ENCODE results near the gene STBD1. TPM values are rescaled to one million over a fixed set of nuclear protein-coding genes. Genes with fewer than 3 reads are reported as not detected.
"Not testable (repeated sequence)": the region's sequence is repeated elsewhere in the genome, so short reads cannot be mapped to it uniquely, and the experiment has no call there.

Gene STBD1
- total RNA-seq, 1 donor from 2014 or later: 12.4 TPM

DNA sequence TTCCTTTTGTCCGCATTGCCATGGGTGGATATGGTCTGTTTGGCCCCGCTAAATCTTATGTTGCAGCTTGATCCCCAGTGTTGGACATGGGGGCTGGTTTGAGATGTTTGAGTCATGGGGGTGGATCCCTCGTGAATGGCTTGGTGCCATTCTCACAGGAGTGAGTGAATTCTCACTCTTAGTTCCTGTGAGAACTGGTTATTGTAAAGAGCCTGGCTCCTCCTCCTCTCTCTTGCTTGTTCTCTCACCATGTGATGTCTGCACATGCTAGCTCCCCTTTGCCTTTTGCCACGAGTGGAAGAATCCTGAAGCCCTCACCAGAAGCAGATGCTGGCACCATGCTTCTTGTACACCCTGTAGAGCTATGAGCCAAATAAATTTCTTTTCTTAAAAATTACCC is 22.6 kb upstream of the STBD1 start:
- no peak for DNase-seq

DNA sequence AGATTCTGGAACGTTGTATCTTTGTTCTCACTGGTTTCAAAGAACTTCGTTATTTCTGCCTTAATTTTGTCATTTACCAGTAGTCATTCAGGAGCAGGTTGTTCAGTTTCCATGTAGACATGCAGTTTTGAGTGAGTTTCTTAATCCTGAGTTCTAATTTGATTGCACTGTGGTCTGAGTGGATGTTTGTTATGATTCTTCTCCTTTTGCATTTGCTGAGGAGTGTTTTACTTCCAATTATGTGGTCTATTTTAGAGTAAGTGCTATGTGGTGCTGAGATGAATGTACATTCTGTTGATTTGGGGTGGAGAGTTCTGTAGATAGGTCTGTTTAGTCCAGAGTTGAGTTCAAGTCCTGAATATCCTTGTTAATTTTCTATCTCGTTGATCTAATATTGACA is 18.7 kb upstream of the STBD1 start:
- DNase-seq: not testable (repeated sequence)

DNA sequence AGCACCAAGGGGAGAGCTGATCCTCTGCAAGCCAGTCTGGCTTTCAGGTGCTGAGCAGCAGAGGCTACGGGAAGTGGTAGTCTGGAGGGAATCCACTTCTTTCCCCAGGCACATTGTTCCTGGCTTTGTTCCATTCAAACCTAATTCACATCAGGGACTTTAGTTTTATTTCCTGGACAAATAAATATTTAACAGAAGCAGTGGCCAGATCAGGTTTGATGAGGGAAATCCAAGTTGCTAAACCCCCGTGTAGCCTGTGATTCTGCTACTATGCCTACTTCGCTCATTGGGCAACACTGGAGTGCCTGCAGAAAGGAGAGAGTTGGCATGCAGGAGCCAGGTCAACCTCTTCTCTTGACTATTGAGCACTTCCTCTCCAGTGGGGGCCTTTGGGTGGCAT is 13.8 kb upstream of the STBD1 start:
- no peak for DNase-seq

DNA sequence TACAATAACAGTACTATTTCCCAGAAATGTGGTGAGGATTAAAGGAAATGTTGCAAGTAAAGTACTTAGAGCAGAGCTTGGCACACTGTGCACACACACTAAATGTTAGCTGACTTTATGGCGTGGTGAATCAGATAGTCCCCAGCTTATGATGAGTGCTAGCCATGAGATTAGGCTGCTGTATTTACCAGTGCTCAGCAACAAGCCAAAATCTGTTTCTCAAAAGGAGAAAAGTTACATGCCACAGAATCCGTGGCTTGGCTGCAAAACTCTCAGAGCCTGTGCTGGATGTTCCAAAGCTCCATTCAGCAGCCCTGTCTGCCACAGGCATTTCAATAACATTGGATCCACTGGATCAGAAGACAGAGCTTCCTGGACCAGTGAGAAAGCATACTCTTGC is 12.8 kb upstream of the STBD1 start:
- no peak for DNase-seq

DNA sequence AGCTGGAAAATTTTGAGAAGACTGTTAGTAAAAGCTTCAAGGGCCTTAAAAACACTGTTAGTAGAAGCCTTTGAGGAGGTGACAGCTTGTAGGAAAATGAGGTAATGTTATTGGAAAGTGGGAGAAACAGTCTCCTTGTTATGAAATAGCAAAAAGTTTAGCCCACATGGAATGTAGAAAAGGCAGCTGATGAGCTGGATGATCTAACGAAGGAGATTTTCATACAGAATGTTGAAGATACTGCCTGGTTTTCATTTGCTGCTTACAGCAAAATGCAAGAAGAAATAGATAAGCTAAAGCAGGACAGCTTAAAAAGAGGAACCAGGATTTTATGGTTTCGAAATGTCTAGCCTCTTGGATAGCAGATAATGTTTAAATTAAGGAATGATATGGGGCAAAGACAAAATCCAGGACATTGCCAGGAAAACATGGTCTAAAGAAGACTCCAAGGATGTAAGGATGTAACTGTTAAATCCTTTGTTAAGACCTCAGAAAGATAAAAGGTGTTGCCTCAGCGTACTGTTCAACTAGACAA is 10.2 kb upstream of the STBD1 start:
- no peak for DNase-seq

DNA sequence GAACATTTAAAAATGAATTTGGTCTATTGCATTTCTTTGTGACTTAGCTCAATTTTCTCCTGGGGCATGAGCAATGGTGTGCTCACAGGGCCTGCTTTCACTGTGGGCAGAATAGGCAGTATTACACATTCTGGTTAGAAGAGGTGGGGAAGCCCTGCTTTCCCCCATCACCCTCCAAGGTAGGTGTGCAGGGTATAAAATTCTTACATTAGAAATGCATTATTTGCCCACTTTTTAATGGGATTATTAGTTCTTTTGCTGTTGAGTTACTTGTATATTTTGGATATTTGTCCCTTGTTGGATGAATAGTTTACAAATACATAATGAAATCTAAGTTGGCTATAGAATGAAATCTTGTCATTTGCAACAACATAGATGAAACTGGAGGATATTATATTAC is 8.3 kb upstream of the STBD1 start:
- DNase-seq: no peak

DNA sequence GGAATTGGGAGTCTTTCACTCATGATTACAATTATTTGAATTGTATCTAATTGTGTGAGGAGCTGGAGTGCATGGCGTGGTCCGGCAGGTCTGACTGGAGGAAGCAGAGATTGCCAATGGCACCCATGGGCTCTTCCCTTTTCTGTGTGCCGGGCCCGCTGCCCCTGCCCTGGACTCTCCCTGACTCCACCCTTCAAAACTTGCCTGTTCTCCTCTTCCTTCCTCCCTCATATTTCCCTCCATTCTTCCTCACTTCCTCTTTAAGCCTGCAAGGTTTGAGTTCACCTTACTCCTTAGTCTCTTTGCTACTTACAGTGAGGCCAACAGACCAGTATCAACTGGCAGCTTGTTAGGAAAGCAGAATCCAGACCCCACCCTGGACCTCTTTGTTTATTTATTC is 6.5 kb upstream of the STBD1 start:
- no peak for DNase-seq

DNA sequence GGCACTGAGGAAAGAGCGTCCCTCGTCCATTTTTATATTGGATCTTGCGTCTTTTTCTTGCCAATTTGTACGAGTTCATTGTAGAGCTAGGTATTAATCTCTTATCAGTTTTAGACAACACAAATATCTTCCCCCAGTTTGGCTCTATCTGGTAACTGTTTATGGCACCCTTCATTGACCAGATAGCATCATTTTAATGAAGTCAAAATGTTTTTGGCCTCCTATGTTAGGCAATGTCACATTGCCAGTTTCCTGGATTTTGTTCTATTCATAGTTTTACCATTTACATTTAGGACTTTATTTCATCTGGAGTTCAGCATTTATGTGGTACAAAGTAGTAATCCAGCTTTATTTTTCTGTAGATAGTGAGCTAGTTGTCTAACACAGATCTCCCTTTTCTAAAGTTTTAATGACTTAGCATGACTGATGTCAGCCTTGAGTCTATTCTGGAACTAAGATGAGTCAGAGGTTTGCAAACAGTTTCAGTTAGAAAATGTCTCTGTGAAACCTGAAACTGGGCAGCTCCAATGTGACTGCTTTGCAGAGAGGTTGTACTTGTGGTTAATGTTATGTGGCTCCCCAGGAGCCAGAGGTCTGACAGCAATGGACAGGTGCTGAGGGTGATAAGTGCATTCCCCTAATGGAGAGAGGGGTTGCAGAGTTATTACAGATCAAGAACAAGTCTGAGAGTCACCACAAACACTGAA is 5.3 kb upstream of the STBD1 start:
- no peak for DNase-seq

DNA sequence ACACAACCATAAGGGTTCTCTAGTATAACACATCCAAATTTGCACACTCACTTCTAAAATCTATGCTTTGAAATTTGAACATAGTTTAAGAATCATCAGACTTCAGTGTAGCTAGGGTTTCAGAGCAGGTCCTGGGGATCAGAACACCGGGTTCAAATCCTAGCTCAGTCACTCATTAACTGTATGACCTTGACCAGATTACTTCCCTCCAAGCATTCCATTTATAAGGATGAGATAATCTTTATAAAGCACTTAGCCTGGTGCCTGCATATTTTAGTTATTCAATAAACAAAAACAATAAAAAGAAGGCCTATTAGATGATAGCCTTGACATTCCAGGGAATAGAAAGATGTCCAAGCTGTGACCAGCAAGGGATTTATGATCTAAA is 4.8 kb upstream of the STBD1 start:
- DNase-seq: no peak

DNA sequence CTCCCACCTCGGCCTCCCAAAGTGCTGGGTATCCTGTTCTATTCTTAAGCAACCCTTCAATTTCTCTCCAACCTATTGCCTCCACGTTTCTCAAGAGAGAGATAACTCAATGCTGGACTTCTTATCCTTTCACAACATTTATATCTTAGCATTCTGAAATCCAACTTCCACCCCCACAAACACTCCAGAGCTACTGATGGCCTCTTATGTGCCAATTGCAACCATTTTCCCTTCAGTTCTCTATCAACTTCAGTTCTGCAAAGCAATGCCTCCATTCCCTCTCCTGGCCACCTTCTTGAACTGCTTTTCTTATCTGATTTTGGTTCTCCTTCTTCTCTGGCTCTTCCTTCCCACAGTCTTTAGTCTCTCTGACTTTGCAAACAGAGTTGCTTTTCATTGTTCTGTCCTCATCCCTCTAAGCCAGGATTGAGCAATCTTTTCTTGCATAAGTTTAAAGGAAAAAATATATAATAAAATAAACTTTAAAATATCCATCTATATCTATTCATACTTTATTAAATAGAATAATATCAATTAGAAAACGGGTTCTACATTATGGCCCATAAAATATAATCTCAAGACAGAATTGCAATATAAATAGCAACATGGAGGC is 3.6 kb upstream of the STBD1 start:
- no peak for DNase-seq

DNA sequence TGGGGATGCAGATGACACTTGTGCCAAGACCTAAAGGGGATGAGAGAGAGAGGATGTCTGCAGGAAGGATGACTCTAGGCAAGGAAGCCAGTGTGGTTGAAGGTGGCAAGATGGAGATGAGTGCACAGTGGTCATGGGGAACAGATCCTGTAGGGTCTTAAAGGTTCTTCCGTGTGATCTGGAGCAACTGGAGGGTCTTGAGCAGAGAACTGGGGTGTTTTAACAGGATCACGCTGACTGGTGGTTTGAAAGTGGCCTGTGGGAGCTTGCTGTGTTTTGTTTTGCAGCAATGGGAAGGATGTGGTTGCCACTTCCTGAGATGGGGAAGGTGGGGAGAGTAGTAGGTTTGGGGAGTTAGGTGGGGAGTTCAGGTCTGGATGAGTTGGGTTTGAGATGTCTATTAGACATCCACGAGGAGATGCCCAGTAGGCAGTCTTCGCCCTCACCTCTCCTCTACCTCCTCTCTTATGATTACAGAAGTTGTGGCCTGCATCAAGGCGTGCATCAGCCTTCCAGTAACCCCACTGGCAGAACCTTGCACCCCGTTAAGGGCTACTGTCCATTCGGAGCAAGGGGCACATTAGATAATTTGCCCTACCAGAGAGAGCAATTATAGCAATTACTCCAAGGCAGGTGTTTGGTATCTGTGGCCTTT is 1.4 kb upstream of the STBD1 start:
- DNase-seq: no peak

DNA sequence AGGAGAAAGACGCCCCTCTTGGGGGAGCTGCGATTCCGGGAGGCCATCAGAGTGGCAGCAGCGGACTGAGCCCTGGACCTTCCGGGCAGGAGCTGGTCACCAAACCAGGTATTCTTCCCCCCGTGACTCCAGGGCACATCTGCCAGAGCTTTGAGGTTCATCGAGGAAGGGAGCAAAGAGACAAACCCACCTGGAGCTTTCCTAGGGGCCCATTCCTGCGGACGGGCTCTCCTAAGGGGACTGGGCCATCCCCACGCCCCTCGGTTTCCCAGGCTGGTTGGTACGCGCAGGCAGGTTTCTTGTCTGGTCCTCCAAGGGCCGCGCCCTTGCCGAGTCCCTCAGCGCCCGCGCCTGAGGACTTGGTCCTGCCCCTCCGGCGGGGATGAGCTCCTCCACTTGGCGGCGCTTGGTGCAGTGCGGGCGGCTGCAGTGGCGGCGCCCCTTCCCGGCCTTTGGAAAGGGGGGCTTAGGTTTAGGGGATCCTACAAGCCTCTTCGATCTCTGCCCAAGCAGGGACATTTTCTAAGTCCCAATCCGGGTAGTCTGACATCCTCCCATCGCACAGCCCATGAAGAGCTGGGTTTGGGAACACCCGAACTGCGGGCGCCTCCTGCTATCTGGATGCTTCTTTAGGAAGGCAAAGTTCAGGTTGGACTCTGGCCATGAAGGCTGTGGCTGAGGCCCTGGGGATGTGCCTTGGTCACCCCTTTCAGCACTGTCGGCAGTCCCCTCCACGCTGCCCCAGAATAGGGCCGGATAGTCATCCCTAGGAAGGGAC is 538 bp downstream of the STBD1 start:
- no peak for DNase-seq

DNA sequence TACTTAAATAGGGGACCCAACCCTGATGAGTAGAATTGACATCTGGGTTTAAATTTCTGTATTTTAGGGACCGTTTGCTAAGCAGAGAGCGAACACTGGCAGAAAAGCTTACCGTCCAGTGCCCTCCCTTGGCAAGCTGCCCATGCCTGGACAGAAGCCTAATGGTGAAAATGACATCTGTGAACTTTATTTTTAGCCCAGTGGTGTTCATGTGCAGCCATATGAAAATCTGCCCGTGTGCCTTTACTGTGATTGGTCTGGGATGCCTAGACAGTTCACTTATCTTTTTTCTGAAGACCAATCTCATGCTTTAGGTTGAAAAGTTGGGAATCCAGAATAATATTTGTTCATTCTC is 1.1 kb downstream of the STBD1 start:
- no peak for DNase-seq

DNA sequence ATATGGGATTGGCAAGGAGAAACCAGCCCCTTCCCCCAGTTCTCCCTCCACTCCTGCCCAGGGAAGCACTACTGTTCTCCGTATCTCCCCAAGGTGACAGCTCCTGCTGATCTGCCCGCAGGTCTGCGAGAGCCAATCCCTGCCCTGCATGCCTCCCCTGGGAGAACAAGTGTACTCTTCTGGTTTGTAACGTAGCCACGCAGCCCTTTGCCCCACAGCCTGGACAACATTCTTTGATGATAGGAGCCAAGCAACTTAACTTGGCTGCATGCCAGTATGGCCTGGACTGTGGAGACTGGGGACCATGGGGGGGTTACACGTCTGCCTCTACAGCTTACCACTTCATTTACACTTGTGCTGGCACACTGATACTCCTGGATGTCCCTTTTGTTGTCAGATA is 2.0 kb downstream of the STBD1 start:
- no peak for DNase-seq

DNA sequence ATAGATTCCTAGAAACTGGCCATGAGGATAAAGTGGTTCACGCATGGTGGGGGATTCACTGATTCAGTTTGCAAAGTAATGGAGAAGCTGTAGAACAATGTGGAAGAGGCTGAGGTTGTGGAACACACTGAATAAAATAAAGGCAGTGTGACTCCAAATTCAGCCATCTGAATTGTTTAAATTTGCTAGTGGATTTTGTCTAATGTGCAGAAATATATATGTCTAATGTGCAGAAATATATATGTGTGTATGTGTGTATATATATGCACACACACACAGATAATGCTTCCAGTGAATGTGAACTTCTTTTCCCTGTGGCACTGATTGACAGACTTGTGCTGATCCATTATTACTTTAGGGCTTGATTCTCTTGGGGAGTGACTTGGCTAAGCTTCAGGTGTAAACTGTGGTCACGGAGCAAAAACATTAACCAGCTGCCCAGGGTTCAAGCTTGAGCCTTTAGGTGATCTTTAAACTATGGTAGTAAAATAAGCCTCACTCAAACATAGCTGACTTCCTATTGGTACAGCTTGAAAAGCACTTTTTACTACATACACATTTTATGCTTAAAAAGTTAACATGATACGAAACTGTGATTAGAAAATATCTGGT is 3.5 kb downstream of the STBD1 start:
- DNase-seq: no peak

DNA sequence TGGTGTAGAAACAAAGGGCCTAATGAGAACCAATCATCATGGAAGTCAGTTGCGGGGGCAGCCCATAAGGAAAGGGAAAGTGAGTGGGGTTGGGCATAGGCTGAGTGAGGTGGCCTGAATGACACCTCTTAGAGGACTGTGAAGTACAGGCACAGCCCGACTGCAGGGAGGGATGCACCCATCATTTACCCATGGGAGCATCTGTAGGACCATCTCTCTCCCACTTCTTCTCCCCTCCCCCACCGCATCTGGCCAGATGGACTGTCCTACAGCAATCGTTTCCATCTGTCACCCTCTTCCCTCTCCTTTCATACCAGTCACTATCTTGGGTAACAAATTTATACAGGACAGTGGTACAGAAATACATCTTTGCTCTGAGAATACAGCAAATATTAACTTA is 4.2 kb downstream of the STBD1 start:
- no peak for DNase-seq

DNA sequence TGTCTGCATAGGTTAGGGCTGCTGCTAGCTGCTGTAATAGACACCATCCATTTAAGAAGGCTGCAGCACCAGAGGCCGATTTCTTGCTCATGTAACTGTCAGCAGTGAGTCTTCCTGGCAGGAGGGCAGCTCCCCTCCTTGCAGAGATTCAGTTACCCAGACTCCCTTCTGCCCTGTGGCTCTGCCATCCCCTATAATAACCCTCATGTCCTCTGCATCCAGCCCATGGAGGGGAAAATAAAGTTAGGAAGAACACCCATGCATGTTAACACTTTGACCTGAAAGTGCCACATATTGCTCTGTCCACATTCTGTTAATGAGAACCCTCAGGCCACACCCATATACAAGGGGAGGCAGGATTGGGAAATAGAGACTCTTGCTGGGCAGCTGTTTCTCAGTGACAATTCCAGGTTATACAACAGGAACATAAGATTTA is 5.4 kb downstream of the STBD1 start:
- no peak for DNase-seq

DNA sequence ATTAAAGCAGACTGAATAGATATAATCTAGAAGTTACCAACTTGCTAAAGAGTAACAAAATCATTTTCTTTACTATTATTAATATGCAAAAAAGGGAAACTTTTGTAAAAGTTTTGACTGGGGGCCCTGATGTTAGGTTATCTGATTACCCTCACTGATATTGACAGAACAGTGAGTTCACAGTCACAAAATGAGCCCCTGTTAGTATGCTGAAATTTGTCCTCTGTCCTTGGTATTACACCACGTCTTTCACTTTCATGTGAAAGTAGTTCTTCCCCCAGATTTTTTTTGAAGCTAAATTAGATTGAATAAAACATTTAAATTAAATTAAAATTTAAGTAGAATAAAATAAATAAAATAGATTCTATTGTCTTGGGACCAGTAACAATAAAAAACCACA is 5.9 kb downstream of the STBD1 start:
- DNase-seq: no peak

DNA sequence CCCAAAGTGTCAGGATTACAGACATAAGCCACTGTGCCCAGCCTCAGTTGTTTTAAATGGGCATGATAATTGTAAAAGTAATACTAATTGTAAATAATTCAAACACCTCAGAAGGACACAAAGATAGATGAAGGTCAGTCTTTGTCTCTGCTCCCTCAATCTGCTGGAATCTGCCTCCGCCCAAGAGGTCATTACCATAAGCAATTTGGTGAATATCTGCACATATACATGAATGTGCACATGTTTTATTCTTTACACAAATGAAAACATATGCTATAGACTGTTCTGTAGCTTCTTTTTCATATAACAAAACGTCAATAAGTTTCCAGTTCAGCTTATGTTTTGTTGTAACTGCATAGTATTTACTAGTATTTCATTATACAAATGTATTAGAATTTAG is 7.0 kb downstream of the STBD1 start:
- DNase-seq: no peak

DNA sequence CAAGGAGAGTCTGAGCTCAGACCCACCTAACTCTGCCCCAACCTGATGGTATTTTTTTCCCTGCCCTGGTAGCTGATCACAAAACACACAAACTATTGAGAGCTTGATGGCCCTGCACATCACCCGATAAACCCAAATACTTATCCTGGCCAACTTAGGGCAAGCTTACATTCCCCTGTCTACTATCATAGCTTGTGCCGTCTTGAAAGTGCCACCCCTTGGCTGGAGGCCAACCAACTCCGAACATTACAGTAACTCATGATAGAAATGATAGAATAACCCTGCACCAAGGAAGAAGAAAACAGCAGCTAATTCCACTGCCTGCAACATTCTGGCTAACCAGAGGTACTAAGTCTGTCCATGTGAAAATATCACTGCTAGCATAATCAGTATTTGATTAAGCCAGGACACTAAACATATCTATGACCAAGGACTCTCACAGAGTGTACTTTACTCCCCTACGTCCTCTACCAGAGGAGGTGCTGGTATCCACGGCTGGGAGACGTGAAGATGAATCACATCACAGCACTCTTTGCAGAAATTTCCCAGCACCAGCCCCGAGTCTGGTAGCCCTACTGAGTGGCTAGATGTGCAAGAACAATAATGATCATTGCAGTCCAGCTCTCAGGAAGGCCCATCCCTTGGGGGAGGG is 8.9 kb downstream of the STBD1 start:
- DNase-seq: no peak

DNA sequence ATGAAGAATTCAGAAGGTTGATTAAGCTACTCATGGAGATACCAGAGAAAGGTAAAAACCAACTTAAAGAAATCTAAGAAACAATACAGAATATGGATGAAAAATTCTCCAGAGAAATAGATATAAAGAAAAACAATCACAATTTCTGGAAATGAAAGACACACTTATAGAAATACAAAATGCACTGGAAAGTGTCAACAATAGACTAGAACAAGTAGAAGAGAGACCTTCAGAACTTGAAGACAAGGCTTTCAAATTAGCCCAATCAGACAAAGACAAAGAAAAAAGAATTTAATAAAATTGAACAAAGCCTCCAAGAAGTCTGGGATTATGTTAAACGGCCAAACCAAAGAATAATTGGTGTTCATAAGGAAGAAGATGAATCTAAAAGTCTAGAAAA is 9.6 kb downstream of the STBD1 start:
- no peak for DNase-seq

DNA sequence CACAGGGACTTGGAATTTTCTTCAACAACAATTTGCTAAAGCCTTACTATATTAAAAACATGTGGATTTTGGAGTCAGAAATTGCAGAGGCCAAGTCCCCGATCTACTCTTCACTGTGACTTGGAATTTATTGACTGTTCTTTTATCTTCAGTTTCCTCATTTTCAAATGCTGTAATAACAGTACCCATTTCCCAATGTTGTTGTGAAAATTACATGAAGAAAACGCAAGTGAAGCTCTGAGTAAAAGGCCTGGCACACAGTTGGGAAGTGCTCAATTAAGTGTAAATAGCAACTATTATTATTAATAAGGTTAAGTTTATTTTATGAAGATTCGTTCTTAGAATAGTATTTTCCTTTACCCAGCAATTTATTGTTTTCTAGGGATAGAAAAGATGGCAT is 15.7 kb downstream of the STBD1 start:
- DNase-seq: no peak

Data from skin of body (tissue), 2 donors.